ENCODE data around the gene GAP43.

DNA sequence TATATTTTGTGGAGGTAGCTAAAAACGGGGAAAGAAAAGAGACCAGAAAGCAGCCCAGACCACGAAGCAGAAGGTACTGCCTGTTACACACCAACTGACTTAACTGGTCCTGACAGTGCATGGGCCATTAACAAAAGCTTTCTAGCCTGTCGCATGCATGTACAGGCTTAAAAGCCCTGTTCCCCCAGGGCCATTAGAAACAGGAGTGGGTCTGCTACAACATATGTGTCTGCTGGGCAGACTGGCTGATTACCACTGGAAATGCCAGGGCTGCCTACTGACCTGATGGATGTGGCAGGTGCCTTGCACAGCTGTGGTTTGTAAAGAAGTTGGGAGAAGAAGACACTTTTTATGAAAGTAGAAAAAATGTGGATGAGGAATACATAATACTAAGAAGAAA is 137.4 kb downstream of the GAP43 start:
- TF ChIP-seq, protein P1, sequence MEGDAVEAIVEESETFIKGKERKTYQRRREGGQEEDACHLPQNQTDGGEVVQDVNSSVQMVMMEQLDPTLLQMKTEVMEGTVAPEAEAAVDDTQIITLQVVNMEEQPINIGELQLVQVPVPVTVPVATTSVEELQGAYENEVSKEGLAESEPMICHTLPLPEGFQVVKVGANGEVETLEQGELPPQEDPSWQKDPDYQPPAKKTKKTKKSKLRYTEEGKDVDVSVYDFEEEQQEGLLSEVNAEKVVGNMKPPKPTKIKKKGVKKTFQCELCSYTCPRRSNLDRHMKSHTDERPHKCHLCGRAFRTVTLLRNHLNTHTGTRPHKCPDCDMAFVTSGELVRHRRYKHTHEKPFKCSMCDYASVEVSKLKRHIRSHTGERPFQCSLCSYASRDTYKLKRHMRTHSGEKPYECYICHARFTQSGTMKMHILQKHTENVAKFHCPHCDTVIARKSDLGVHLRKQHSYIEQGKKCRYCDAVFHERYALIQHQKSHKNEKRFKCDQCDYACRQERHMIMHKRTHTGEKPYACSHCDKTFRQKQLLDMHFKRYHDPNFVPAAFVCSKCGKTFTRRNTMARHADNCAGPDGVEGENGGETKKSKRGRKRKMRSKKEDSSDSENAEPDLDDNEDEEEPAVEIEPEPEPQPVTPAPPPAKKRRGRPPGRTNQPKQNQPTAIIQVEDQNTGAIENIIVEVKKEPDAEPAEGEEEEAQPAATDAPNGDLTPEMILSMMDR (conservative IDR thresholded peaks at IDR 0.05; ENCODE audit: low read depth, low read length) = no peak
- TF ChIP-seq EZH2 (IDR thresholded peaks at IDR 0.05; ENCODE audit: borderline replicate concordance, low read depth, low read length, poor library complexity, severe bottlenecking) = no peak

Data from A673 (cell line).